ENCODE measurements around the gene LSAMP. TPM values are rescaled to one million over a fixed set of nuclear protein-coding genes. Genes with fewer than 3 reads are reported as not detected.

The LSAMP gene
- total and polyA plus RNA-seq, 2 experiments from 2014 or later, result 2.0 to 2.9 TPM

GRCh38 chr3:116423374-116423773, 21.9 kb downstream of the LSAMP start:
- Histone ChIP-seq H4K20me1 (replicated peaks; ENCODE audit: insufficient read depth) (no peaks in the 10 kb centered on the region), H3K36me3 (ENCODE audit: insufficient read depth) (peaks cover 8% of the 10 kb centered on the region; the same call in 1 of the 2 replicates), H3K4me2 (0 out of 2 replicates have a peak overlapping the region, but pooled peaks have one; percentile 4), H3K9me2 (ENCODE audit: insufficient read depth) (no peaks in the 10 kb centered on the region), H3K4me3 (no peak overlapping the region), H3K27ac (ENCODE audit: low read depth) (no peak overlapping the region), H2AFZ (peak overlapping the region; percentile 19; the same call in 1 of the 2 replicates), H3F3A (replicated peaks; ENCODE audit: low read depth) (no peaks in the 10 kb centered on the region), H3K79me2 (replicated peaks; ENCODE audit: insufficient read depth) (no peaks in the 10 kb centered on the region), H3K4me1 (ENCODE audit: insufficient read depth) (peaks cover 9% of the 10 kb centered on the region; the same call in 1 of the 2 replicates), H3K27me3 (ENCODE audit: insufficient read depth) (no peaks in the 10 kb centered on the region)
- peak; percentile 29 for DNase-seq (ENCODE audit: low spot score)
- Mint-ChIP-seq H3K9me3 (no peaks in the 10 kb centered on the region), H3K4me1 (peaks cover 9% of the 10 kb centered on the region), H3K27ac (peak overlapping the region; percentile 19; the same call in 1 of the 2 replicates), H3K4me3 (no peak overlapping the region), H3K36me3 (ENCODE audit: low read depth) (no peaks in the 10 kb centered on the region), H3K27me3 (ENCODE audit: insufficient read depth, low read depth, poor library complexity) (no peaks in the 10 kb centered on the region)
- TF ChIP-seq REST (IDR thresholded peaks at IDR 0.05; ENCODE audit: unreplicated experiment) (no peak), JUNB (IDR thresholded peaks at IDR 0.05; ENCODE audit: unreplicated experiment) (no peak), CTCF (conservative IDR thresholded peaks at IDR 0.05; ENCODE audit: low read depth in 2 of 2) (no peak), EZH2 (IDR thresholded peaks at IDR 0.05; ENCODE audit: low read depth, unreplicated experiment) (no peak), NANOG (IDR thresholded peaks at IDR 0.05; ENCODE audit: borderline replicate concordance) (no peak), POLR2AphosphoS5 (IDR thresholded peaks at IDR 0.05; ENCODE audit: low read depth) (no peak), STAT1 (IDR thresholded peaks at IDR 0.05; ENCODE audit: unreplicated experiment) (no peak), ZNF462 (CRISPR knock-in tag; IDR thresholded peaks at IDR 0.05) (no peak), ETS1 (IDR thresholded peaks at IDR 0.05) (no peak), ZNF331 (CRISPR knock-in tag; IDR thresholded peaks at IDR 0.05; ENCODE audit: low read depth) (no peak), CREB1 (CRISPR knock-in tag; IDR thresholded peaks at IDR 0.05; ENCODE audit: low read depth) (no peak), ZNF114 (CRISPR knock-in tag; IDR thresholded peaks at IDR 0.05) (no peak), EZH2phosphoT487 (IDR thresholded peaks at IDR 0.05; ENCODE audit: unreplicated experiment) (no peak)
- peak; percentile 72 for ATAC-seq
